GM19372 (cell line): ENCODE results near the gene GRIK4.

Source experiments
- ATAC-seq: cut with Tn5 transposase; IDR thresholded peaks from one replicate; pipeline ENCODE4 v1.9.1; 2021; ENCODE audit warnings: mild to moderate bottlenecking, low read depth, moderate library complexity; ENCODE audit not compliant: unreplicated experiment

Gene GRIK4

GRCh38 chr11:120505801-120506425 is 5.6 kb upstream of the GRIK4 start:
- ATAC-seq = no peak

GRCh38 chr11:120509346-120510053 is 2.0 kb upstream of the GRIK4 start:
- no peak for ATAC-seq

DNA sequence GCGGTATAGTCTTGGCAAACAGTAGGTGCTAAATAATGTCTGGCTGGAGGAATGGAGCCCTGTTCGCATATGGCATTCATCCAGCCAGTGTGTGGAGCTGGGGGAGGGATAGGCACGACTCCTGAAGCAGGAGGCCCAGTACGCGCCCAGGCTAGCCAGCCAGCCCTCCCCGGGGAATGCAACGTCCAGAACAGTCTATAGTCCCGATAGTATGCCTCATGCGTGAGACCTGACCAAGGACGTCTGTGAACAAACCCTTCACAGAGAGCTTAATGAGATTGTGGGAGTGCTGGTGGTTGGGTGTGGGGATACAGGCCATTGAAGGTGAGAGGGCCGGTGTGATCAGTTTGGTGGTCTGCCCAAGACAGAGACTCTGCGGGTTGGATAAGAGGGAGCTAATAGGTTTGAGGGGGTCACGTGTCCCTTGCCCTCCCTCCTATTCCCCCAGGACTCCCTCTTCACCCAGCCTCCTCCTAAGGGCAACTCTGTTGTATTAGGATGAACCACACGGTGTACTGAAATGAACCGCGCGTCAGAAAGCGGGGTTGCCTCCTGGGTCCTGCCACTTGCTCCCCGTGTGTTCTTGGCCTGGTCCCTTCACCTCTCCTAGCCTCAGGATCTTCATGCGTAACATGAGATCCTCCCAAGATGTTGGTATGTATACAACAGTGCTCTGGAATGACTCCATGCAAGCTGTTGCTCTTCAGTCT is 987 bp upstream of the GRIK4 start:
- ATAC-seq = no peak

DNA sequence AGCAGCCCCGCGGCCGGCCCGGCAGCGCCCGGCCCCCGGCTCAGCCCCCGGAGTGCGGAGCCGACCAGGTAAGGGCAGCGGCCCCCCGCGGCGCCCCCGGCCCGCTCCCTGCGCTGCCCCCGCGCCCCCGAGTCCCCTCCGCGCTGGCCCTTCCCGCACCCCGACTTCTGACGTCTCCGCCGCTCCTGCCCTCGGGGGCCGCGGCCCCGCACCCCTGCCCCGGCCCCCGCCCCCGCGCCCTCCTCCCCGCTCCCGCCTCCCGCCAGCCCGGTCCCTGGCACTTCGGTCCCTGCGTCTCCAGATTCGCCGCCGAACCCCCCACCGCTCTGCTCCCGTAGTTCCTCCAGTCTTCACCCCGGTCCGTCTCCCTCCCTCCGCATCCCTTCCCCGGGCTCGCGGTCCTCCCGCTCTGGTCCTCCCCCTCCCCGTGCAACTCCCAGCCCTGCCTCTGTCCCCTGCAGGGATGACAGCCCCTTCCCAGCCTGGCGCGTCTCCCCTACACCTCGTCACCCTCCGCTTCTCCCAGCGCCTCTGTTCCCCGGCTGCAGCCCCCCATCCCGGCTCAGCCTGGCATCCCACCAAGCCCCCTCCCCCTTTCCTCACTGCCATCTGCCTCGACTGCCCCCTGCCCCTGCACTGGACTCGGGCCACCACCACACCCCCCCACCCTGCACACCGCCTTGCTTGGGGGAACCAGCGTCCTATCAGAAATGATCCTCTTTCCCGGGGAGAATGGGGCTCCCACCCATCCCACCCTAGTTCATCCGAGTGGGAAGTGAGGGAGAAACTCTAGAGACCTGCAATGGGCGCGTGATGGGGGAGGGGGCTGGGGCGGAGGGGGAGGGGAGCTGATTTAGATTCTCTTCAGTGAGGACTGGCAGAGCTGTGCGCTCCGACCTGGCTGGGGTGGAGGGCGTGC is 531 bp downstream of the GRIK4 start:
- ATAC-seq = no peak

GRCh38 chr11:120512739-120513435 is 1.3 kb downstream of the GRIK4 start:
- no peak for ATAC-seq

GRCh38 chr11:120513436-120514315 is 2.1 kb downstream of the GRIK4 start:
- ATAC-seq = no peak

- ATAC-seq = no peak
Measured at GRCh38 chr11:120514541-120515121, 3.1 kb downstream of the GRIK4 start.

GRCh38 chr11:120515186-120515723 is 3.7 kb downstream of the GRIK4 start:
- no peak for ATAC-seq

- no peak for ATAC-seq
Measured at GRCh38 chr11:120516461-120517389, 5.2 kb downstream of the GRIK4 start.

GRCh38 chr11:120517390-120517761 is 5.8 kb downstream of the GRIK4 start:
- no peak for ATAC-seq

- no peak for ATAC-seq
Measured at GRCh38 chr11:120517801-120518291, 6.3 kb downstream of the GRIK4 start.

DNA sequence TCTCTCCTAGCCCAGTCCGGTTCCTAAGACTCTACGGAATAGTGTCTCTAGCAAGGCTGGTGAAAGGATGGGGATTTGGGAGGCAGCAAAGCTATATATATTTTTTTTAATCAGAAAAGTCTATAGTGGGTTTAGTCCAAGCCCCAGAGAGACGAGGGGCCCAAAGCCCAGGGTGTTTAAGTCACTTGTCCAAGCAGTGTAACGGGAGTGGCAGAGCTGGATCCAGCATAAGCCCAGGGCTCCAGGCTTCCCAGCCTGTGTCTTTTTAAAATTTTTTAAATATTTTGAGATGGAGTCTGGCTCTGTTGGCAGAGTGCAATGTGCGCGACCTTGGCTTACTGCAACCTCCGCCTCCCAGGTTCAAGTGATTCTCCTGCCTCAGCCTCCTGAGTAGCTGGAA is 6.8 kb downstream of the GRIK4 start:
- ATAC-seq = no peak

GRCh38 chr11:120519474-120519873 is 7.9 kb downstream of the GRIK4 start:
- no peak for ATAC-seq

DNA sequence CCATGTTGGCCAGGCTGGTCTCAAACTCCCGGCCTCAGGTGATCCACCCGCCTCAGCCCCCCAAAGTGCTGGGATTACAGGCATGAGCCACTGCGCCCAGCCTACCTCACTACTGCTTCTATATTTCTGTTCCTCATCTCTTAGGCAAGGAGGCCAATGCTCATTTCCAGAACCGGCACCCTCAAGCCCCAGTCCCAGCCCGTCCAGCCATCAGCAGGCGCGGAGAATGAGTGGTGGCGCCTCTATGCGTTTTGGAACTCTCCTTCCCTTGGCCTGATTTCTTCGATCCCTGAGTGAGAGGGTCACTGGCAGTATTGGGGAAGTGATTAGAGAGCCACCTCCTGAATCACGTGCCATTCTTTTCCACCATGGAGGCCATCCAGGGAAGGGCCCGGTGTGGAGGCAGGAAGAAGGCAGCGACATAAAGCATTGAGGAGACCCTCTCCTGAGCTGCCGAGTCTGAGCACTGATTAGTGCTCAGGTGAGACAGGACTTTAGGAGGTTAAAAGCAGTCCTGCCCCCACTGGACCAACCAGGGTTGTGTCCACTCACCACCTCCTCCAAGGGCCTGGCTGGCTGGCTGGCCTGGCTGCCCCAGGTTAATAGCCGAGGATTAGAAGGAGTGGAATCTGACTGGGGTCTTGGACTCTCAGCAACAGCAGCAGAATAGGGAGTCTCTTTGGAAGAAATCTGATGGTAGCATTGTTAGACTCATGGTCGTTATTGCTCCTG is 8.7 kb downstream of the GRIK4 start:
- ATAC-seq = no peak

- no peak for ATAC-seq
Measured at GRCh38 chr11:120521176-120521575, 9.6 kb downstream of the GRIK4 start.

DNA sequence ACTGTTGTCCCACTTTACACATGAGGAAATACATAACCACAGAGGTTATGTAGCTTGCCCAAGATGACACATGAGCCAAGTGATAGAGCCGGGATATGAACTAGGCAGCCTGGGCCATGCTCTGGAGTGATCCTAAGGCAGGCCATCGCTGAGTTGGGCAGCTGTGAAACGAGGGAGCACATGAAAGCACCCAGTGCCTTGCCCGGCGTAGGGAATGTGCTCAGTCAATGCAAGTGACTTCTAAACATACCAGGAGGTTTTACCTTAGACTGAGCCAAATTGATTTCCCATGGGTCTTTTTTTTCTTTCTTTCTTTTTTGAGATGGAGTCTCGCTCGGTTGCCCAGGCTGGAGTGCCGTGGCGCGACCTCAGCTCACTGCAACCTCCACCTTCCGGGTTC is 10.5 kb downstream of the GRIK4 start:
- ATAC-seq = no peak

DNA sequence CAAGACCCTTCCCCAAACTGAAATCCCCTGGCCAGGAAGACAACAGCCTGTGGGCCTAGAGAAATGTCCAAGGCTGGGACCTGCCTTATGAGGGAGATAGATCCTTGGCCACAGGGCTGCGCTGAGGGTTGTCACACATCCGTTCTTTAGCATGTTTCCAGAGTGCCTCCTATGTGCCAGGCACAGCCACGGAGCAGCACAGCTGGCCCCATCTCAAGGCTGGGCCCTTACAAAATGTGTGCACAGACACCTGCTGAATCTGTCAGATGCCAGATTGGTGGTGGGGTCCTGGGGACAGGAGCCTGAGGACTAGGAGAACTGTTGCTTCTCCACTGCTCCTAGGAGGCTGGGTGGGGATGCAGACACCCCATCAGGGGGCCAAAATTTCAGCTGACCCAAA is 11.2 kb downstream of the GRIK4 start:
- ATAC-seq = no peak
